Measurements from ENCODE around the gene HDAC5.

Gene HDAC5

DNA sequence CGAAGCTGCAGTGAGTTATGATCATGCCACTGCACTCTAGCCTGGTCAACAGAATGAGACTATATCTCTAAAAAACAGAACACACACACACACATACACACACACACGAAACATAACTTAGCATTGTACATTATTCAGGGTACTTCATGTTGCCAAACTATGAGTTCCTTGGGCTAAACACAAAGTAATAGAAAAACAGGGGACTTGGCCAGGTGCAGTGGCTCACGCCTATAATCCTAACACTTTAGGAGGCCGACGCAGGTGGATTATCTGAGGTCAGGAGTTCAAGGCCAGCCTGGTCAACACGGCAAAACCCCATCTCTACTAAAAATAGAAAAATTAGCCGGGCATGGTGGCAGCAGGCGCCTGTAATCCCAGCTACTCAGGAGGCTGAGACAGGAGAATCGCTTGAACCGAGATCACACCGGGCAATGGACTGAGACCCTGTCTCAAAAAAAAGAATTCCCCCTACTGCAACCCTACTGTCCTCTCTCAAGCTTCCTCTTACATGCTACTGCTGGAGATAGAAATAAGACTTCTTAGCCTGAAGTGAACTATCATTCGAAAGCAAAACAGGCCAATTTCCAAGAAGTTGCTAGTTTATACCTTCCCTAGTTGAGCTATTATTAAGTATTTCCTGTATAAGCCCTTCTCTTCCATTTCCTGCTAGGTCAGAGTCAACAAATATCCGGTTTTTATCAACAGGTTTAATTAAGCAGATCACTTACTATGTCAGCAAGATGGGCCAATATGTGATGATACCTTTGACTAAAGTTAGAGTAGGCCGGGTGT, 64.1 kb downstream of the HDAC5 start:
- TF ChIP-seq GATA2 (IDR thresholded peaks at IDR 0.05; ENCODE audit: low read depth, low read length), result no peak
- no peak for TF ChIP-seq GATA3 (IDR thresholded peaks at IDR 0.05; ENCODE audit: low read depth, low read length)

DNA sequence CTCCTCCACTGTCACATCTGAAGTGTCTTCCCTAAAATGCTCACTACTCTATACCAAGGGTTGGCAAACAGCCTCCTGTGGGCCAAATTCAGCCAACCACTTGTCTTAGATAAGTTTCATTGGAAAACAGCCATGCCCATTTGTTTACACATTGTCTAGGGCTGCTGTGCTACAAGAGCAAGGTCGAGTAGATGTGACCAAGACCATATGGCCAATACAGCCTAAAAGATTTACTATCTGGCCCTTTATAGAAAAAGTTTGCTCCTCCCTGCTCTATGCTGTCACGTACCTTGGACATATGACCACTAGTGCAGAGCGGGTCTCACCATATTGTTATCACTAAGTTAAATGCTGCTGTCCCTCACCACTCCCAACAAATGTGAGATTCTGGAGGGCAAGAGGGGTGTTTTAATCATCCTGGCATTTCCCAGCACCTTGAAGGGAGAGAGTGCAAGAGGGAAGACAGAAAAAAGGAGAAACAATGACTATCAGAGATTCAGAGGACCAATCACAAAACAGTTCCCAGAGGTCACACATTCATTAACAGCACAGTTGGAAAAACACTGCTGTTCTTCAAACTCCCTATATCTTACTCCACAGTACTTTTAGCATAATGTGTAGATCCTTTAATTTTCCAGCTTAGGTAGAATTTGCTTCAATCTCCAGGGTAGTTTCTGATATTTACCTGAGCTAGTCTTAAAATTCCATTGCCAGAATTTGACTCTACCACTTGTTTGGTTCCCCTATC, 70.1 kb downstream of the HDAC5 start:
- TF ChIP-seq GATA2 (IDR thresholded peaks at IDR 0.05; ENCODE audit: low read depth, low read length), result no peak
- TF ChIP-seq GATA3 (IDR thresholded peaks at IDR 0.05; ENCODE audit: low read depth, low read length), result no peak

DNA sequence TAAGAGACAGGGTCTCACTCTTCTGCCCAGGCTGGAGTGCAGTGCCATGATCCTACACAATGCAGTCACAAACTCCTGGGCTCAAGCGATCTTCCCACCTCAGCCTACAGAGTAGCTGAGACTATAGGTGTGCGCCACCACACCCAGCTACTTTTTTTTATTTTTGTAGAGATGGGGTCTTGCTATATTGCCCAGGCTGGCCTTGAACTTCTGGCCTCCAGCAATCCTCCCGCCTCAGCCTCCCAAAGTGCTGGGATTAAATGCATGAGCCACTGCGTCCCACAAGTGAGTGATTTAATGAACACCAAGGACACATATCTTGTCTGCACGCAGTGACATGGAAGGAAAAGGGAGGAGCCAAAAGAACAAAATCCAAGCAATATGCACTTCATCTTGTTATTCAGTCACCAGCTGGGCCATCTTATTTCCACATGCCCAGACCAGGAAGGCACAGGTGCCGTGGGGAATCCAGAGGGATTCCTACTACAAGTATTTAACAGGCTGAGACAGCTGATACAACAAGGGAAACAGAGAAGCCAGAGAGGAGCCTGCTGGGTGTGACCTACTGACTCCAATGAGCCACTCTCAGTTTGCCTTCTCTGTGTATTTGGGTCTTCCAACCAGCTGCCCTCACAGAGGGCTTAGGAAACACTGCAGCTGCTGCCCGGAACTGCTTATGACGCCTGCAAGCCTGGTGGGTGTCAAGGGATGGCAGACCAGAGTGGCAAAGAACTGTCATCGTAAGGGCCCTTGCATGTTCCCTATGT, 74.0 kb downstream of the HDAC5 start:
- no peak for TF ChIP-seq GATA3 (IDR thresholded peaks at IDR 0.05; ENCODE audit: low read depth, low read length)
- TF ChIP-seq GATA2 (IDR thresholded peaks at IDR 0.05; ENCODE audit: low read depth, low read length), result no peak

DNA sequence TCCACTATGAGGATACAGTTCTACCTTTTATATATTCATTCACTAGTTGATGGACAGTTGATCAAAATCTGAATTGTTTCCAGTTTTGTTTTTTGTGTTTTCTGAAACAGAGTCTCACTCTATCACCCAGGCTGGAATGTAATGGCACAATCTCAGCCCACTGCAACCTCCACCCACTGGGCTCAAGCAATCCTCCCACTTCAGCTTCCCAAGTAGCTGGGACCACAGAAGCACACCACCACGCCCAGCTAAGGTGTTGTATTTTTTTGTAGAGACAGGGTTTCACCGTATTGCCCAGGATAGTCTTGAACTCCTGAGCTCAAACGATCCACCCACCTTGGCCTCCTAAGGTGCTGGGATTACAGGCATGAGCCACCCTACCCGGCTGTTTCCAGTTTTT, 78.0 kb downstream of the HDAC5 start:
- TF ChIP-seq GATA2 (IDR thresholded peaks at IDR 0.05; ENCODE audit: low read depth, low read length) (no peak), GATA3 (IDR thresholded peaks at IDR 0.05; ENCODE audit: low read depth, low read length) (no peak)

DNA sequence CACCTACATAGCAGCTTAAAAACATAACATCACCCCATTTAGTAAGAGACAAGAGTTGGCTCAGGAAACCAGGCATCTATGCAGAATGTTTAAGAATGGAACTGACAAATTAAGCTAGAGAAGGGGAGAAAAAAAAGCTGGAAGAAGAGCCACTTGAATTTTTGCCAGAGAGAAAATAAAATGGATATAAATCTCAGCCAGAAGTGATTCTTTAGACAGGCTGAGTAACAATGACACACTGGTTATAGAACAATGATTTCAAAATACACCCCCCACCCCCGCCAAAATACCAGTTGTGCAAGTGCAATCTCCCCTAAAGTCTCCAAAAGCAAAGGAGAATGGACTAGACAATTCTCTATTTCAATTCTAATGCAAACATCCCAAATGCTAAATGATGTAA, 79.4 kb downstream of the HDAC5 start:
- TF ChIP-seq GATA2 (IDR thresholded peaks at IDR 0.05; ENCODE audit: low read depth, low read length), result no peak
- TF ChIP-seq GATA3 (IDR thresholded peaks at IDR 0.05; ENCODE audit: low read depth, low read length), result no peak

DNA sequence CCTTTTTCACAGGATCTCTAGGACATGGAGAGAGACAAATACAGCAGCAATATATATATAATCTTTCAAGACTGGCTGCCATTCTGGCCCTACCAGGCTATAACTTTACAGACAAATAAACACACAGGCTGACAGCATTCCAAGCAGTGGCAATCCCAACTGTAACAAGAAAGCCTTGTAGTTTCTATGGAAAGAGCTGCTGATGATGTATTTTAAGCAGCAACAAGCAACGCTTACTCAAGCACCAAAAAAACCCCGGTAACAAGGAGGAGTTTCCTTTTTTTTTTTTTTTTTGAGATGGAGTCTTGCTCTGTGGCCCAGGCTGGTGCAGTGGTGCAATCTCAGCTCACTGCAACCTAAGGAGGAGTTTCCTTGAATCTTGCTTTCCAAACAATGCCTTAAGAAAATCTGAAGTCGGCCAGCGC, 80.2 kb downstream of the HDAC5 start:
- TF ChIP-seq GATA3 (IDR thresholded peaks at IDR 0.05; ENCODE audit: low read depth, low read length) (no peak), GATA2 (IDR thresholded peaks at IDR 0.05; ENCODE audit: low read depth, low read length) (no peak)

DNA sequence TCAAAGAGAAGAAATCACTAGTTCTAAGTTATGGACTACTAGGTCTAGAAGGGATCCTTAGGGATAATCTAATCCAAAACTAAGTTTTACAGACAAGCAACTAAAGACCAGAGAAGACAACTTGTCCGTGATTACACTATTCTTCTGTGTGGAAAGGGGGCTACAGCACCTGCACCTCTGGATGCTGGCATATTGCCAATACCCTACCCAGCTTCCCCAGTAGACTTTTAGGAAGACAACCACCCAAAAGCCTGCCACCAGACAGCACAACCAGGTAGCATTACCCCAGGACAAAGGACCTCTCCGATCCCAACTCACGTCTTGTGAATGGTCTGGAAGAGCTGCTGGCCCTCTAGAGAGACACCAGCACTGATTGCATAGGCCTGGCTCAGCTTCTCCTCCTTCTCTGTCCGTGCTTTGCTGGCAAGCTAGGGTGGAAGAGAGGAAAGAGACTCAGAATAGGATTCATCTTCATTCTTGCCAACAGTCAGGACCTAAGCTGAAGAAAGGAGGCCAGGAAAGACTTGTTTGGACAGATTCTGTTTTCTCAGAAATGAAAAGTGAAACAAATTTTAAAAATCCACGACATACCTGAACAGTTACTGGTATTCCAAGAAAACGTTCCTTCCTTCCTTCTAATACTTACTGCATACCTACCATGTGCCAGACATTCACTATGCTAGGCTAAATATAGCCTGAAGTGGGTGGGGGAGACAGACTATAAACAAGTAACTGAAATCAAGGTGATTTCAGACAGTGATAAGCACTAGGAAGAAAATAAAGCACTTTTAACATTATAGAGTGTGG, 83.4 kb downstream of the HDAC5 start:
- no peak for TF ChIP-seq GATA2 (IDR thresholded peaks at IDR 0.05; ENCODE audit: low read depth, low read length)
- TF ChIP-seq GATA3 (IDR thresholded peaks at IDR 0.05; ENCODE audit: low read depth, low read length), result no peak

DNA sequence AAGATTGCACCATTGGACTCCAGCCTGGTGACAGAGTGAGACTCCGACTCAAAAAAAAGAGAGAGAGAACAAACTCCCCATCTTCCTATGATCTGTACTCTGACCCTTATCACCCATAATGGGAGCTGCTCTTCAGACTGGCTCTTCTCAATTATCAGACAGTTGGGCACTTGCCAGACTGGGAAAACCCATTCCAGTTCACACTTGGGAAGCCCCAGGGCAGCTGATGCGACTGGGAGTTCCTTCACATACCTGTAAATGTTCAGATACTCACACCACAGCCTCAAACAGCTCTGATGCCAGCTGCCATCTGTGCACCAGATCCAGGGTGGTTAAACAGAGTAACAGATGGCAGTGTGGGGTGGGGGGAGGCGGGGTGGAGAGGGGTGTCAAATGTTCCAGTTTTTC, 84.8 kb downstream of the HDAC5 start:
- TF ChIP-seq GATA3 (IDR thresholded peaks at IDR 0.05; ENCODE audit: low read depth, low read length) (no peak), GATA2 (IDR thresholded peaks at IDR 0.05; ENCODE audit: low read depth, low read length) (peak; percentile 76)

DNA sequence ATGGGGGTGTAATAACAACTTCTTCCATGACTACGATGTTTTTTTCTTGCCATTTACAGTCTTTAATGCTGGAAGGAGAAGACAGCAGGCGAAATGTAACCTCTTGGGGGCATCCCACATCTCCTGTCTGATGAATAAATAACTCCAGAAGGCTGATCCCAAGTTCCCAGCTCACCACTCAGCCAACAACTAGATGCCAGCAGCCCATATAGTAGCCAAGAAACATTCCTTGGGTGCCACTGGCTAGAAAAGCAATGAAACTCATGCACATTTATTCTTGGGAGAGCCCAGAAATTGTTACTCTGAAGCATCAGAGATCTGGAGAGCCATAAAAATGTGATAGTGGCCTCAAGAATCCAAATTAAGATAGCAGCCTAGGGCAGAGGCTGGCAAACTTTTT, 86.0 kb downstream of the HDAC5 start:
- TF ChIP-seq GATA2 (IDR thresholded peaks at IDR 0.05; ENCODE audit: low read depth, low read length) (no peak), GATA3 (IDR thresholded peaks at IDR 0.05; ENCODE audit: low read depth, low read length) (no peak)

DNA sequence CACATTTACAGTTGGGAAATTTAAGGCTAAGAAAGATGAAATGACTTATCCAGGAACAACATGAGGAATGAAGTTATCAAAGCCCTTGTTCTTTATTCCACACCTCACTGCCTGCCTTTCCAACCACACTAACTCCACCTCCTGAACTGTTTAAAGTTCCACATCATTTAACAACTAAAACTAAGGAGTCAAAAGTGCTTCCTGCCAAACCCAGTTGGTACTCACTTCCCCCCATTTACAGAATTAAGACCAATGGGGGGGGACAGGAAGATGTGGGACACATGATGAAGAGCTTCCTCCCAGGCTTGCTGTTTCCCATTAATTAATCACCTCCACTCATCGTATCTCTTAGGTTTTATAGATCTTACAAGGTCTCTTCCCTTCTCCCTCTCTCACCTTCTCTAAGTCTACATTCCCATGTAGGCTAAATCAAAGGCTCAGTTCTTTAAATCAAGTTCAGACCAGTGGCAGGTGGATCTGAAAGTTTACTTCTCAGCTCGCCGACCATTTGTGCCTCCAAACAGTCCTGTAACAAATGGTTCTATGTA, 89.5 kb downstream of the HDAC5 start:
- TF ChIP-seq GATA3 (IDR thresholded peaks at IDR 0.05; ENCODE audit: low read depth, low read length) (no peak), GATA2 (IDR thresholded peaks at IDR 0.05; ENCODE audit: low read depth, low read length) (no peak)

DNA sequence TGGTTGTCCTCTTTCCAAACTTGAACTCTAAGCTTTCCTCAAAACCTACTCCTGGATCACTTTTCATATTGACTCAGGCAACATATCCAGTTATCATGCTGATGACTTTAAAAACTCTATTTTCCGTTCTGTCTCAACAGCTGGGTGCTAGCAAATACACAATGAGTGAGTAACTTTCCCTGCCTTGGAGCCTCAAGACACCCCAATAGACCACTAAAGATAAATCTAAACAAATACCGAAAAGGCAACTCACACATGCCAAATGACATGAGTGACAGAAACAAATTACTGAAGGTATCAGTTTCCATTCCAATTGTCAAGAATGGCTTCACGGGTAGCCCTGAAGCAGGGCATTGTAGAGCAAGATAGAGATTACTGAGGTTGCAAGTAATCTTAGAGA, 93.0 kb downstream of the HDAC5 start:
- TF ChIP-seq GATA3 (IDR thresholded peaks at IDR 0.05; ENCODE audit: low read depth, low read length), result no peak
- TF ChIP-seq GATA2 (IDR thresholded peaks at IDR 0.05; ENCODE audit: low read depth, low read length), result no peak

DNA sequence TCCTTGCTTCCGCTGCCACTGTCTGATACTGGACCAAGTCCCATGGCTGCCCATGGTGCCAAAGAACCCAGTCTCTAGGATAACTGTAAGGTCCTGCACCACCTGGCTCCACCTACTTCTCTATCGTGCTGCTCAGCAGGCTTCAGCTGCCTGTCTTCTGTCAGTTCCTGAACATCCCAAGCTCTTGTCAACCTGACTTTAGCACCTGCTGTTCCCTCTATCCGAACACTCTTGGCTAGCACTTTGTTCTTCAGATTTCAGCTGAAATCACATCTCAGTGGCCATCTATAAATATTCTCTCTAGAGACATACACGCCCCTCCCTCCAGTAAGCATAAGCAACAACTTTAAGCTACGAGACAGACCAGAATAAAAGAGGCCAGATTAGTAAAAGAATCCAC, 93.7 kb downstream of the HDAC5 start:
- TF ChIP-seq GATA2 (IDR thresholded peaks at IDR 0.05; ENCODE audit: low read depth, low read length), result no peak
- TF ChIP-seq GATA3 (IDR thresholded peaks at IDR 0.05; ENCODE audit: low read depth, low read length), result no peak

Measured in SH-SY5Y (cell line).